Osteocyte (in vitro differentiated cells): Measurements from ENCODE around the gene TUT1. TPM values are rescaled to one million over a fixed set of nuclear protein-coding genes. Genes with fewer than 3 reads are reported as not detected.

Source experiments
- DNase-seq: peaks from one replicate; pipeline ENCODE4 v3.0.0; 2021; ENCODE audit warnings: mixed read lengths; ENCODE audit not compliant: unreplicated experiment; ENCODE audit errors: extremely low spot score
- H3K27ac Mint-ChIP-seq: one replicate; pipeline ENCODE4 v1.8.0; 2021; ENCODE audit warnings: mild to moderate bottlenecking, mixed read lengths; ENCODE audit not compliant: unreplicated experiment
- H3K27me3 Mint-ChIP-seq: one replicate; pipeline ENCODE4 v1.8.0; 2021; ENCODE audit warnings: mixed read lengths; ENCODE audit not compliant: unreplicated experiment
- H3K36me3 Mint-ChIP-seq: one replicate; pipeline ENCODE4 v1.8.0; 2021; ENCODE audit warnings: mixed read lengths; ENCODE audit not compliant: unreplicated experiment
- H3K4me1 Mint-ChIP-seq: one replicate; pipeline ENCODE4 v1.8.0; 2021; ENCODE audit warnings: mixed read lengths; ENCODE audit not compliant: unreplicated experiment
- H3K4me3 Mint-ChIP-seq: one replicate; pipeline ENCODE4 v1.8.0; 2021; ENCODE audit warnings: mild to moderate bottlenecking, moderate library complexity, mixed read lengths; ENCODE audit not compliant: unreplicated experiment
- H3K9me3 Mint-ChIP-seq: one replicate; pipeline ENCODE4 v1.8.0; 2021; ENCODE audit warnings: mixed read lengths; ENCODE audit not compliant: unreplicated experiment
- total RNA-seq: library from RNA; stranded (reverse); gene quantifications from 2 replicates; pipeline ENCODE4 v1.2.1, GENCODE V29; 2021
- TF ChIP-seq, protein P1 (sequence below): fragments of 200-600 bp; sonication (generic); IDR thresholded peaks from 2 replicates; pipeline ENCODE4 v1.5.0; 2021; ENCODE audit warnings: antibody characterized with exemption, mild to moderate bottlenecking, moderate library complexity

The TUT1 gene
- total RNA-seq, 1 donor from 2014 or later = 12.7 TPM

DNA sequence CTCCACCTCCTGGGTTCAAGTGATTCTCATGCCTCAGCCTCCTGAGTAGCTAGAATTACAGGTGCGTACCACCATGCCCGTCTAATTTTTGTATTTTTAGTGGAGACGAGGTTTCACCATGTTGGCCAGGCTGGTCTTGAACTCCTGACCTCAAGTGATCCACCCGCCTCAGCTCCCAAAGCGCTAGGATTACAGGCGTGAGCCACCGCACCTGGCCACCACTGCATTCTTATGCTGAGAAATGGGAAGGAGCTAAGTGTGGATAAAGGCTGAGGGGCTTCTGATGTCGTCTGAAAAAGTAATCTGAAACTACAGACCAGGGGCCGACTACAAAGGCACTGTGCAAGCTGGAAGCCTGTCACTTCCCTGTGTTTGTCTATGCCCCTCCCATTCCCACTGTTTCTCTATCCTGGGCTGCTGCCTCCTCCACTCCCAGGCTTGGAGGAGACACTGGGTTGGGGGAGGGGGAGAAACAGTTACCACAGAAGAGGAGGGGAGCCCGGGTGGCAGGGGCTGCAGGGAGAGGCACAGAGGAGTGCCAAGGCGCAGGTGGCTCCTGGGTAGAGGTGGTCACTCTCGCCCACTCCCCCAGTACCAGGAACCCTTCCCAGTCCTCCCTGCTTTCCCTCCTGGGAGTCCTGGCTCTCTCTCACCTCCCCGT, 13.3 kb upstream of the TUT1 start:
- H3K4me3 Mint-ChIP-seq = no peak overlapping the region
- no peak for DNase-seq
- H3K4me1 Mint-ChIP-seq = peaks cover 22% of the 10 kb centered on the region
- H3K27ac Mint-ChIP-seq = no peak overlapping the region
- TF ChIP-seq, protein P1, sequence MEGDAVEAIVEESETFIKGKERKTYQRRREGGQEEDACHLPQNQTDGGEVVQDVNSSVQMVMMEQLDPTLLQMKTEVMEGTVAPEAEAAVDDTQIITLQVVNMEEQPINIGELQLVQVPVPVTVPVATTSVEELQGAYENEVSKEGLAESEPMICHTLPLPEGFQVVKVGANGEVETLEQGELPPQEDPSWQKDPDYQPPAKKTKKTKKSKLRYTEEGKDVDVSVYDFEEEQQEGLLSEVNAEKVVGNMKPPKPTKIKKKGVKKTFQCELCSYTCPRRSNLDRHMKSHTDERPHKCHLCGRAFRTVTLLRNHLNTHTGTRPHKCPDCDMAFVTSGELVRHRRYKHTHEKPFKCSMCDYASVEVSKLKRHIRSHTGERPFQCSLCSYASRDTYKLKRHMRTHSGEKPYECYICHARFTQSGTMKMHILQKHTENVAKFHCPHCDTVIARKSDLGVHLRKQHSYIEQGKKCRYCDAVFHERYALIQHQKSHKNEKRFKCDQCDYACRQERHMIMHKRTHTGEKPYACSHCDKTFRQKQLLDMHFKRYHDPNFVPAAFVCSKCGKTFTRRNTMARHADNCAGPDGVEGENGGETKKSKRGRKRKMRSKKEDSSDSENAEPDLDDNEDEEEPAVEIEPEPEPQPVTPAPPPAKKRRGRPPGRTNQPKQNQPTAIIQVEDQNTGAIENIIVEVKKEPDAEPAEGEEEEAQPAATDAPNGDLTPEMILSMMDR = no peak
- no peaks in the 10 kb centered on the region for H3K27me3 Mint-ChIP-seq
- H3K36me3 Mint-ChIP-seq = peaks cover 20% of the 10 kb centered on the region
- no peaks in the 10 kb centered on the region for H3K9me3 Mint-ChIP-seq

DNA sequence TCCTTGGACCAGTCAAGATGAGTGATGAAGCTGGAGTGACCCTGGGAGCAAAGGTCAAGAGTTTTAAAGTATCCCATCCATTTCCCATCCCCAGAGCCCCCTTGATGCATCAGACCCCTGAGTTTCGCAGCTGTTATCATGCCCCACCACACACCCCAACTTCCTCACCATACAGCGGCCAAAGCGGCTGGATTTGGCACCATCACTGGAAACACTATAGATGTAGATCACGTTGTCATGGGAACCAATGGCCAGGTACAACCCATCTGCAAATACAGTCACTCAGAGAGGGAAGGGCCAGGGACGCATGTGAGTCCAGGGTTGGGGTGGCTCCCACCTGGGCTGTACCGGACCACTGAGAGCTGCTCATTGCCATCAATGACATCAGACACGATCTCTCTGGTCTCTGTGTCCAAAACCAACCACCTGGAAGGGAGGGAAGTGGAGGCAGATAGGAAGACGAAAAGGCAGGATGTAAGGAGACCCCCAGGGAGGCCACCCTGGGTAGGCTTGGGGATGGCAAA, 12.5 kb upstream of the TUT1 start:
- Mint-ChIP-seq H3K9me3 (no peaks in the 10 kb centered on the region), H3K4me3 (no peak overlapping the region), H3K27ac (no peak overlapping the region), H3K4me1 (peaks cover 30% of the 10 kb centered on the region), H3K36me3 (peaks cover 25% of the 10 kb centered on the region), H3K27me3 (no peaks in the 10 kb centered on the region)
- no peak for DNase-seq
- TF ChIP-seq, protein P1 = no peak

DNA sequence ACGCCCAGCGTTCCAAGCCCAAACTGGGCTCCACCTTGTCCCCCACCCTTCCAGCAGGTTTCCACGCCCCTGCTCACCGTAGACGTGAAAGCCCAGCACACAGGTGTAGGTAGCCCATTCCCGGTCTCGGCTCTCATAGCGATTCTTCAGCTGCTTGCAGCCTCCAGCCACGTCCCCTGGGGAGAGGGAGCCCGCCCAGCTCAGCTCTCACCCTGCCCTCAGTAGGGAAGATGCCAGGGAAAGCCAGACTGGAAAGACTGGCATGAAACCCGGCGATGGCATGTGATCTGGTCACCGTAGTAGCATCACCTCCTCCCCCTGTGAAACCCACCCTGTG, 11.7 kb upstream of the TUT1 start:
- no peak for DNase-seq
- TF ChIP-seq, protein P1 = no peak
- H3K4me1 Mint-ChIP-seq = peaks cover 32% of the 10 kb centered on the region
- H3K27me3 Mint-ChIP-seq = no peaks in the 10 kb centered on the region
- H3K4me3 Mint-ChIP-seq = peak overlapping the region; percentile 40
- H3K36me3 Mint-ChIP-seq = peaks cover 30% of the 10 kb centered on the region
- no peak overlapping the region for H3K27ac Mint-ChIP-seq
- no peaks in the 10 kb centered on the region for H3K9me3 Mint-ChIP-seq

DNA sequence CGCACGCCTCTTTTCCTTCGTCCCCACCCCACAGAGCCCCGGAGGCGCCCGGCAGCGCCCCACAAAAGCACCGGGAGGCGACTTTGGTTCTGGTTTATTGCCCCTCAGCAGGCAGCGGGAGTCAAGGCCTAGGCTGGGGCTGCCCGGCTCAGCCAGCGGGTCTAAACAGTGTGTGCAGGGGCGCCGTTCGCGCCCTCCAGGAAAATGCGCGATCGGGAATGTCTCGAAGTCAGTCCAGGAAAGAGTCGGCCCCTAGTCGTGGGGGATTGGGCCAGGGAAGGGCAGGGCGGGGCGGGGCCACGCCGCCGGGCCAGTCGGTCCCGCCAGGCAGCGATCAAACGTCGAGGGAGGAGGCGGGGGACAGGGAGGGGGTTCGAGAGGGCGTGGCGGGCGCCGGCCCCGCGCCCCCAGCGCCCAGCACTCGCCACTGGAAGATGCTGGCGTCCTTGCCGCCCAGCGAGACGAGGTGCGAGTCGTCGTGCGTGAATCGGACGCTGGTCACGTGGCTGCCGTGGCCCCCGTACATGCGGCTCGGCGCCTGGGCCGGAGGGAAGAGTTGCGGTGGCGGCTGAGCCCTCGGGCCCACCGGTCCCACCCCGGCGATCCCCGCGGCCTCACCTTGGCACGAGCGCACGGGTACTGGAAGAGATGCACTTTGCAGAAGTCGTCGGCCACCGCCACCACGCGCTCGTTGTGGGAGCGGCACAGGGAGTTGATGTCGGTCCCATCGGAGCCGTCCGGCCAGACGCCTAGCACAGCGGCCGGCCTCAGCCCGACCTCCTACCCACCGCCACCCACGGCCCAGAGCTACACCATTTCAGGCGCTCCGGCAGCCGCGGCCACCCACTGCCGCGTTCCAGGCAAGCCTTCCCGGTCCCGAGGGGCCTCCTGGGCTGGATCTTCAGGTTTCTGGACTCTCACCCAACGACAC, 11.1 kb upstream of the TUT1 start:
- Mint-ChIP-seq H3K4me3 (peak overlapping the region; percentile 84), H3K27me3 (no peaks in the 10 kb centered on the region), H3K4me1 (peaks cover 32% of the 10 kb centered on the region), H3K27ac (peak overlapping the region; percentile 96), H3K36me3 (peaks cover 31% of the 10 kb centered on the region), H3K9me3 (no peaks in the 10 kb centered on the region)
- TF ChIP-seq, protein P1 = no peak
- DNase-seq = no peak
